Stimulated activated naive CD8-positive, alpha-beta T cell treated with anti-CD3 and anti-CD28 coated beads, Interleukin-15, Interleukin-2, amounts not matched to agents 100 ng/mL and 50 ng/mL, for 24 hours (primary cell): Measurements from ENCODE around the gene AGBL5.

Source experiments
- H3K27ac Mint-ChIP-seq: one replicate; pipeline ENCODE4 v1.8.0; 2021; ENCODE audit warnings: mild to moderate bottlenecking, mixed read lengths
- H3K27me3 Mint-ChIP-seq: one replicate; pipeline ENCODE4 v1.8.0; 2021; ENCODE audit warnings: mixed read lengths
- H3K36me3 Mint-ChIP-seq: one replicate; pipeline ENCODE4 v1.8.0; 2021; ENCODE audit warnings: low read depth, mixed read lengths
- H3K4me1 Mint-ChIP-seq: one replicate; pipeline ENCODE4 v1.8.0; 2021; ENCODE audit warnings: low read depth, mixed read lengths
- H3K4me3 Mint-ChIP-seq: one replicate; pipeline ENCODE4 v1.8.0; 2021; ENCODE audit warnings: mild to moderate bottlenecking, mixed read lengths
- H3K9me3 Mint-ChIP-seq: one replicate; pipeline ENCODE4 v1.8.0; 2021; ENCODE audit warnings: mixed read lengths

The AGBL5 gene

GRCh38 chr2:27018142-27018541, 33.3 kb upstream of the AGBL5 start:
- Mint-ChIP-seq H3K9me3 (no peaks in the 10 kb centered on the region), H3K36me3 (no peaks in the 10 kb centered on the region), H3K27me3 (no peaks in the 10 kb centered on the region), H3K4me3 (no peak overlapping the region), H3K27ac (no peak overlapping the region), H3K4me1 (no peaks in the 10 kb centered on the region)

- Mint-ChIP-seq H3K36me3 (no peaks in the 10 kb centered on the region), H3K4me3 (no peak overlapping the region), H3K4me1 (no peaks in the 10 kb centered on the region), H3K27ac (no peak overlapping the region), H3K27me3 (no peaks in the 10 kb centered on the region), H3K9me3 (no peaks in the 10 kb centered on the region)
These were observed 32.0 kb upstream of the AGBL5 start for GRCh38 chr2:27019459-27019858.

- Mint-ChIP-seq H3K4me1 (no peaks in the 10 kb centered on the region), H3K4me3 (no peak overlapping the region), H3K9me3 (no peaks in the 10 kb centered on the region), H3K27me3 (no peaks in the 10 kb centered on the region), H3K27ac (no peak overlapping the region), H3K36me3 (no peaks in the 10 kb centered on the region)
These were observed 31.3 kb upstream of the AGBL5 start for GRCh38 chr2:27019931-27020855.

- Mint-ChIP-seq H3K36me3 (no peaks in the 10 kb centered on the region), H3K27me3 (no peaks in the 10 kb centered on the region), H3K9me3 (no peaks in the 10 kb centered on the region), H3K27ac (no peak overlapping the region), H3K4me3 (no peak overlapping the region), H3K4me1 (no peaks in the 10 kb centered on the region)
These were observed 30.0 kb upstream of the AGBL5 start for GRCh38 chr2:27021253-27022049.

GRCh38 chr2:27023740-27024139, 27.7 kb upstream of the AGBL5 start:
- Mint-ChIP-seq H3K27ac (no peak overlapping the region), H3K9me3 (no peaks in the 10 kb centered on the region), H3K36me3 (no peaks in the 10 kb centered on the region), H3K27me3 (no peaks in the 10 kb centered on the region), H3K4me3 (no peak overlapping the region), H3K4me1 (no peaks in the 10 kb centered on the region)

GRCh38 chr2:27024188-27024587, 27.3 kb upstream of the AGBL5 start:
- Mint-ChIP-seq H3K4me3 (no peak overlapping the region), H3K4me1 (no peaks in the 10 kb centered on the region), H3K27ac (no peak overlapping the region), H3K27me3 (no peaks in the 10 kb centered on the region), H3K36me3 (no peaks in the 10 kb centered on the region), H3K9me3 (no peaks in the 10 kb centered on the region)

GRCh38 chr2:27024812-27025211, 26.7 kb upstream of the AGBL5 start:
- H3K27me3 Mint-ChIP-seq, result no peaks in the 10 kb centered on the region
- no peaks in the 10 kb centered on the region for H3K36me3 Mint-ChIP-seq
- H3K9me3 Mint-ChIP-seq, result no peaks in the 10 kb centered on the region
- H3K4me1 Mint-ChIP-seq, result no peaks in the 10 kb centered on the region
- H3K4me3 Mint-ChIP-seq, result no peak overlapping the region
- H3K27ac Mint-ChIP-seq, result no peak overlapping the region

- H3K4me3 Mint-ChIP-seq, result no peak overlapping the region
- H3K27me3 Mint-ChIP-seq, result no peaks in the 10 kb centered on the region
- no peak overlapping the region for H3K27ac Mint-ChIP-seq
- peaks cover 2% of the 10 kb centered on the region for H3K4me1 Mint-ChIP-seq
- H3K9me3 Mint-ChIP-seq, result no peaks in the 10 kb centered on the region
- H3K36me3 Mint-ChIP-seq, result peaks cover under 1% of the 10 kb centered on the region
These were observed 26.1 kb upstream of the AGBL5 start for GRCh38 chr2:27025281-27025800.

GRCh38 chr2:27025861-27026851, 25.3 kb upstream of the AGBL5 start:
- H3K27ac Mint-ChIP-seq, result no peak overlapping the region
- no peaks in the 10 kb centered on the region for H3K27me3 Mint-ChIP-seq
- H3K36me3 Mint-ChIP-seq, result peaks cover 4% of the 10 kb centered on the region
- no peak overlapping the region for H3K4me3 Mint-ChIP-seq
- H3K4me1 Mint-ChIP-seq, result peaks cover 5% of the 10 kb centered on the region
- H3K9me3 Mint-ChIP-seq, result no peaks in the 10 kb centered on the region

GRCh38 chr2:27027211-27027651, 24.2 kb upstream of the AGBL5 start:
- H3K9me3 Mint-ChIP-seq, result no peaks in the 10 kb centered on the region
- H3K4me3 Mint-ChIP-seq, result no peak overlapping the region
- H3K36me3 Mint-ChIP-seq, result peaks cover 4% of the 10 kb centered on the region
- no peaks in the 10 kb centered on the region for H3K27me3 Mint-ChIP-seq
- H3K4me1 Mint-ChIP-seq, result peaks cover 14% of the 10 kb centered on the region
- H3K27ac Mint-ChIP-seq, result no peak overlapping the region

GRCh38 chr2:27029051-27029450, 22.4 kb upstream of the AGBL5 start:
- Mint-ChIP-seq H3K36me3 (peaks cover 6% of the 10 kb centered on the region), H3K4me1 (peaks cover 23% of the 10 kb centered on the region), H3K27me3 (no peaks in the 10 kb centered on the region), H3K4me3 (no peak overlapping the region), H3K27ac (no peak overlapping the region), H3K9me3 (no peaks in the 10 kb centered on the region)

GRCh38 chr2:27032495-27033252, 18.8 kb upstream of the AGBL5 start, which contains the start of gene TMEM214:
Gene TMEM214 (plus strand): TSS chr2:27032965. CDS start chr2:27033016, 51 bp downstream.
- peaks cover 34% of the 10 kb centered on the region for H3K4me1 Mint-ChIP-seq
- peak within 1 kb of the TSS; percentile 88 for H3K27ac Mint-ChIP-seq
- no peaks in the 10 kb centered on the region for H3K27me3 Mint-ChIP-seq
- H3K9me3 Mint-ChIP-seq, result no peaks in the 10 kb centered on the region
- peak within 1 kb of the TSS; percentile 95 for H3K4me3 Mint-ChIP-seq
- peaks cover 33% of the 10 kb centered on the region for H3K36me3 Mint-ChIP-seq

- Mint-ChIP-seq H3K27ac (peak overlapping the region; percentile 88), H3K36me3 (peaks cover 35% of the 10 kb centered on the region), H3K27me3 (no peaks in the 10 kb centered on the region), H3K4me1 (peaks cover 34% of the 10 kb centered on the region), H3K9me3 (no peaks in the 10 kb centered on the region), H3K4me3 (peak overlapping the region; percentile 95)
These were observed 18.1 kb upstream of the AGBL5 start for GRCh38 chr2:27033253-27033852.
